Heart left ventricle (tissue), 16 donors: Measurements from ENCODE around the gene CSNK1A1. TPM values are rescaled to one million over a fixed set of nuclear protein-coding genes. Genes with fewer than 3 reads are reported as not detected.

ENCODE experiments used
- ATAC-seq, 4 donors: fragments of 200-7000 bp; cut with Tn5 transposase; one replicate each; pipeline ENCODE4 v1.9.1; 2020 to 2022; ENCODE audit warnings: moderate library complexity in 4 of 4, mild to moderate bottlenecking in 3 of 4, moderate number of reproducible peaks in 1 of 4
- DNase-seq, 5 donors: peaks; one replicate each; pipeline ENCODE4 v3.0.0-alpha.2; 2020
- H3K27ac ChIP-seq, 12 donors: fragments of 200-600 bp; sonication (generic) in 4 of 12; one replicate each; pipeline versions ENCODE4 v1.5.0 to v1.8.0; 2016 to 2022; ENCODE audit warnings: mild to moderate bottlenecking in 2 of 12
- H3K27me3 ChIP-seq, 9 donors: fragments of 200-600 bp; sonication (generic) in 2 of 9; one replicate each; pipeline versions ENCODE4 v1.5.1 to v1.8.0; 2016 to 2022; ENCODE audit warnings: mild to moderate bottlenecking in 3 of 9
- H3K36me3 ChIP-seq, 9 donors: fragments of 200-600 bp; sonication (generic) in 2 of 9; one replicate each; pipeline versions ENCODE4 v1.5.0 to v1.8.0; 2018 to 2022; ENCODE audit warnings: mild to moderate bottlenecking in 2 of 9
- H3K4me1 ChIP-seq, 12 donors: fragments of 200-600 bp; sonication (generic) in 4 of 12; one replicate each; pipeline versions ENCODE4 v1.5.0 to v1.8.0; 2016 to 2022; ENCODE audit warnings: mild to moderate bottlenecking in 3 of 12
- H3K4me3 ChIP-seq, 12 donors: fragments of 200-600 bp; sonication (generic) in 4 of 12; one replicate each; pipeline versions ENCODE4 v1.5.0 to v1.8.0; 2017 to 2022; ENCODE audit warnings: mild to moderate bottlenecking in 9 of 12, moderate library complexity in 4 of 12
- H3K9me3 ChIP-seq, 12 donors: fragments of 200-600 bp; sonication (generic) in 4 of 12; one replicate each; pipeline versions ENCODE4 v1.5.0 to v1.8.0; 2016 to 2022; ENCODE audit warnings: mild to moderate bottlenecking in 1 of 12
- POLR2A ChIP-seq, 2 donors: fragments of 450-650 bp; IDR thresholded peaks; one replicate each; pipeline ENCODE4 v1.6.1; 2017; ENCODE audit warnings: antibody characterized with exemption in 2 of 2, mild to moderate bottlenecking in 2 of 2, moderate library complexity in 2 of 2
- WGBS, 4 donors: extraction: QIAGEN DNeasy Blood & Tissue Kit in 2 of 4; methylation state at CpG; one replicate each; pipeline versions ENCODE4 v1.1.5 to v1.1.7; 2013 to 2018; 5-methylcytosine and 5-hydroxymethylcytosine counted together
- intact Hi-C, 10 donors: fragments of 100-400 bp; cut with DNase I; formaldehyde crosslinking; loops; one replicate each; pipeline versions ENCODE4 v1.11.1 to v1.14.2; 2022
- polyA plus RNA-seq, 2 donors: library from polyadenylated mRNA; stranded (reverse); fragments of 200-250 nt; gene quantifications; one replicate each; pipeline ENCODE4 v1.2.3, GENCODE V29; 2013
- total RNA-seq, 9 donors: library from RNA; depleted of rRNA in 2 of 9; stranded (reverse); fragments of >200 nt in 2 of 9; fragmentation: NEBNext Ultra II Directional in 3 of 9; extraction: Animal tissue kit (Norgen Biotek cat#: 25700) in 3 of 9; gene quantifications; one replicate each; pipeline versions ENCODE4 v1.1.0 to v1.2.4, GENCODE V29; 2016 to 2023
- TF ChIP-seq, protein P1 (sequence below), 12 donors: fragments of 200-600 bp; sonication (generic) in 4 of 12; IDR thresholded peaks; one replicate each; pipeline versions ENCODE4 v1.5.0 to v1.8.0; 2018 to 2022; ENCODE audit warnings: antibody characterized with exemption in 12 of 12, mild to moderate bottlenecking in 5 of 12
- donor health status: ischemic (EF 13 %, LVEDD 7.1; RV severe dilation, severe dysfunction).
- donor health status: healthy with polysubstance abuse.
- donor health status: DM: no; HTN: yes; CAD: no.
- donor health status: DM: no; HTN: no; CAD: no.
- donor health status: ischemic (EF 25% LVEDD 6.9; RV normal size, moderate dysfunction).
- donor health status: ischemic (EF 25% LVEDD 5.7; RV mildly dilated, moderate dysfunction).
- donor health status: healthy.
- donor health status: DM: yes; HTN: yes; CAD: no.
- donor health status: ischemic (EF 35%, LVEDD 5.7; RV mildly dilated, moderate dysfunction).
- donor health status: nonischemic (EF 11% LVEDD 7.7; RV severe dilation, severe dysfunction).
- donor health status: DM: yes; HTN: yes; CAD: no.
- donor health status: PGD.
- donor health status: ischemic (EF 29% LVEDD 5.4; RV normal size, mild dysfunction).
- donor health status: nonischemic (EF 23%, LVEDD 6.1; RV moderate dilation, normal function).

CSNK1A1 gene
- total and polyA plus RNA-seq, 11 donors = 42.5 to 242 (median 209) TPM

DNA sequence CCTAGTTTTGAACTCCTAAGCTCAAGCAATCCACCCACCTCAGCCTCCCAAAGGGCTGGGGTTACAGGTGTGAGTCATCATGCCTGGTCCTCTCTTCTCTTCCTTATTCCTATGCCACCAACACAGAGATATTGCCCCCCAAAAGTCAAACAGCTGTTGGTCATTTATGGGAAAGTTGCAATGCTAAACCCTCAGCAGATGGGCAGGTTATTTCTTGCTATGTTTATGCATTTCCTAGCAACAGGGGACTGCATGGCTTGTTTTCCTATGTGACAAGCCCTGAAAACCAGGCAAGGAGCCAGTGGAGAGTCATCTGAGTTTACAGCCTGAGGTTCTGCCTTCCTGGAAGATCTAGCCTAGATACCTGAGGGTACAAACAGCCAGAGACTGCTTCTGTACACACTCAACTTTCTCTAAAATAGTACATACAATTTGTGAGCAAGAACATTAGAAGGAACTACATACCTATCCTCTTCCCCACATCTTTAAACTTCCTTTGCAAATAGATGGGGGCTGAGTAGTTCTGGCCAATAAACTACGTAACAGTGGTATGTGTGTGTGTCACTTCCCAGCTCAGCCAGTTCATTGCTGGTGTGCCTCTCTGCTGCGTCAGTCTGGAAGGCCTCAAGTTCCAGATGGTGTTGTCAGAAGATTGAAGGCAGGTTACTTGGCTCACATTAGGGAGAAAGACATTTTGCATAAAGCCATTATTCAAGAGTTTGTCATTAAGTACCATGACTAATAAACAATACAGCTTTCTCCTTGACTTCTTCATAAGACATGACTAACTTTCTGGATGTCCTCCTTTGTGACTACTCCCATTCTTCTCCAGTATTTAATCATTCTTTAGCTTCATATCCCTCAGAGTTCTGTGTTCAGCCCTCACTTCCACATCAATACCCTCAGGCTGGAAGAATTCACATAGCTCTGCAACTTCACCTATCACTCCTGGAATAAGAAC, 65.3 kb downstream of the CSNK1A1 start:
- ATAC-seq = peak; percentile 84 to 91 (median 88)

DNA sequence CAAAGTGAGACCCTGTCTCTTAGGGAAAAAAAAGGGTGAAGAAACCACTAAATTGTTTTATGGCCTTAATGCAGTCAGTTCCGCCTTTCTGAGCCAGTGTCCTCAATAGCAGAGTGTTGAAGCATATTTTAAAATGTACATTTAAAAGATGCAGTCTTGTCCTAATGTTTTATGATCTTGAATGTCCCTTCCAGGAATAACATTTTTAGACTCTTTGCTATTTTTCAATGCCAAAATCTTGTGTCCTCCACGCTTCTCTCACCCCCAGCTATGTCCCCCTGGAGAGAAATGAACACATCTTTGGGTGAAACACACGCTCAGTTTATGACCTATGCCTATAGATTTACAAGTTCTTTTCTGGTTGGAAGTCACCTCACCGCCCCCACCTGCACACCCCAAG, 69.8 kb downstream of the CSNK1A1 start:
- 78 to 96% (median 91%) methylated on average over 4 of the region's 4 CpGs for WGBS, 4 donors
- H3K9me3 ChIP-seq = no peaks in the 10 kb centered on the region
- intact Hi-C loops = loop anchor here in 1 of 10 donors (5.0 kb wide), 1 partner anchor 39 kb away; no protein-coding TSS in a partner anchor
- no peaks in the 10 kb centered on the region for H3K36me3 ChIP-seq
- TF ChIP-seq, protein P1, sequence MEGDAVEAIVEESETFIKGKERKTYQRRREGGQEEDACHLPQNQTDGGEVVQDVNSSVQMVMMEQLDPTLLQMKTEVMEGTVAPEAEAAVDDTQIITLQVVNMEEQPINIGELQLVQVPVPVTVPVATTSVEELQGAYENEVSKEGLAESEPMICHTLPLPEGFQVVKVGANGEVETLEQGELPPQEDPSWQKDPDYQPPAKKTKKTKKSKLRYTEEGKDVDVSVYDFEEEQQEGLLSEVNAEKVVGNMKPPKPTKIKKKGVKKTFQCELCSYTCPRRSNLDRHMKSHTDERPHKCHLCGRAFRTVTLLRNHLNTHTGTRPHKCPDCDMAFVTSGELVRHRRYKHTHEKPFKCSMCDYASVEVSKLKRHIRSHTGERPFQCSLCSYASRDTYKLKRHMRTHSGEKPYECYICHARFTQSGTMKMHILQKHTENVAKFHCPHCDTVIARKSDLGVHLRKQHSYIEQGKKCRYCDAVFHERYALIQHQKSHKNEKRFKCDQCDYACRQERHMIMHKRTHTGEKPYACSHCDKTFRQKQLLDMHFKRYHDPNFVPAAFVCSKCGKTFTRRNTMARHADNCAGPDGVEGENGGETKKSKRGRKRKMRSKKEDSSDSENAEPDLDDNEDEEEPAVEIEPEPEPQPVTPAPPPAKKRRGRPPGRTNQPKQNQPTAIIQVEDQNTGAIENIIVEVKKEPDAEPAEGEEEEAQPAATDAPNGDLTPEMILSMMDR (IDR thresholded peaks at IDR 0.05) = no peak
- H3K27me3 ChIP-seq = no peaks in the 10 kb centered on the region
- ATAC-seq (no peak), DNase-seq (no peak)
- no peak overlapping the region for H3K4me3 ChIP-seq
- H3K4me1 ChIP-seq = peaks cover 0 to 23% (median 17%) of the 10 kb centered on the region in 12 donors
- peak overlapping the region in 1 of 12 donors; percentile 92 for H3K27ac ChIP-seq

More for the DNA sequence above, 65.3 kb downstream of the CSNK1A1 start:
- DNase-seq = peak in 4 of 5 donors; percentile 88 to 94 (median 90)
- no peaks in the 10 kb centered on the region for H3K9me3 ChIP-seq
- TF ChIP-seq, protein P1 (IDR thresholded peaks at IDR 0.05) = no peak
- TF ChIP-seq POLR2A (IDR thresholded peaks at IDR 0.05) = no peak
- H3K4me3 ChIP-seq = no peak overlapping the region
- H3K27ac ChIP-seq = peak overlapping the region; percentile 64 to 98 (median 88)
- H3K36me3 ChIP-seq = no peaks in the 10 kb centered on the region
- H3K27me3 ChIP-seq = no peaks in the 10 kb centered on the region
- WGBS, 4 donors = 5 to 13% (median 10%) methylated on average over 2 of the region's 2 CpGs
- intact Hi-C loops = loop anchor here in 8 of 10 donors (5.0 kb wide), 4 partner anchors 34 to 66 kb away; partner anchors contain the start of gene CSNK1A1 (in 1 of the 8)
- peaks cover 0 to 62% (median 42%) of the 10 kb centered on the region in 12 donors for H3K4me1 ChIP-seq

DNA sequence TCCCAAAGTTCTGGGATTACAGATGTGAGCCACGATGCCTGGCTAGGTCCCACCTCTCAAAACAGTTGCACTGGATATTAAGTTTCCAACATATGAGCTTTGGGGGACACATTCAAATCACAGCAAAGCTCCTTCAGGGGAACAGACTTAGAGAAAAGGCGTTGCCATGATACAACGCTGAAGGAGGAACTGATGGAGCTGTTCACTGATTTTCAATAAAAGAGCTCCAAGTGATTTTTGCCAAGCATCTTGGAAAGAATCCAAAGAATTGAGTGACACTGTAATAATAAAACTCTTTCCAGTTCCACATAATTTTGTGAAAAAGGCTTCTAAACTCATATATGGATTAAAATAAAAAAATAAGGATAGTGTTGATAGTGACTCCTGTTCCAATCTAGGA, 72.5 kb downstream of the CSNK1A1 start:
- intact Hi-C loops = no loop called here
- 72 to 86% (median 82%) methylated on average over 3 of the region's 3 CpGs for WGBS, 4 donors

More for the DNA sequence above, 72.5 kb downstream of the CSNK1A1 start:
- DNase-seq (peak in 1 of 5 donors; percentile 3), ATAC-seq (no peak)
- Histone ChIP-seq H3K4me3 (no peak overlapping the region), H3K9me3 (no peaks in the 10 kb centered on the region), H3K4me1 (peaks cover 0 to 5% (median 0%) of the 10 kb centered on the region in 12 donors), H3K36me3 (no peaks in the 10 kb centered on the region), H3K27me3 (no peaks in the 10 kb centered on the region), H3K27ac (no peak overlapping the region)
- no peak for TF ChIP-seq POLR2A (IDR thresholded peaks at IDR 0.05)
- TF ChIP-seq, protein P1 (IDR thresholded peaks at IDR 0.05) = no peak
